ENCODE measurements around the gene AGPS. TPM values are rescaled to one million over a fixed set of nuclear protein-coding genes. Genes with fewer than 3 reads are reported as not detected.

The AGPS gene
- total RNA-seq, 3 donors from 2014 or later = 28.2 to 30.6 (median 28.5) TPM

DNA sequence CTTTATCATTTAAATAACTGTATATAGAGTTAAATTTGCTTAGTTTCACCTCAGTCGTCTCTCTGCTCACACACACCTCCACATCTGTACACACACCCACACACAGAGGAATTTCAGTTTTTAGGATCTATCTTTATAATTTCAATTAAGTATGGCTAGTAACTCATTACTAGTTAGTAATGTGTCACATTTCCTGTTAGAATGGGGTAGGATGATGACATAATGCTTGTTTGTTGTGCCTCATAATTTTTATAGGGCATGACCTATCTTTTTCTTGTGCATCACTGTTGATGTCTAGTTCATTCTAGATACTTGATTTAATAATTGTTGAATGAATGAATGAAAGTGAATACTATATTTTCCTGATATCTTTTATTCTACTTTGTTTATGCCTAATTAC, 108.6 kb downstream of the AGPS start:
- intact Hi-C loops (cut with DNase I; ENCODE audit: low total_unique reads) = no loop called here

DNA sequence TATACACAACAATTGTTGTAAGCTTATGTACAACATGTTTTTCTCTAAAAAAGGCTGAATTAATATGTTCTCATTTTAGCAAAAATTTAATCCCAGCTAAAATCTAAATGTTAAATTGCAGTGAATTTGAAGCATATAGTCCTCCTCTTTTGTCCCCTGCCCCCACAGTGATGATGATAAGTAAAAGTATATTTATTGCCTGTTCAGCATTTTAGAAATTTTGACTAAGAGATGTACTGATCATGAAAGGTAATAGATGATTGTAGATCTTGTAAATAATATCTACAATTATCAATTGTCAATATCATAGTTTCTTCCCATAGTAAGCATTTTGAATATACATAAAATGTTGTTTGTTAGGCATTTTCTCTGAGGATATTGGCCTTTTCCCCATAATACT, 113.9 kb downstream of the AGPS start:
- Histone ChIP-seq H3K27ac (no peak overlapping the region), H3K4me3 (no peak overlapping the region), H3K27me3 (no peaks in the 10 kb centered on the region), H3K36me3 (no peaks in the 10 kb centered on the region), H3K9me3 (no peaks in the 10 kb centered on the region), H3K4me1 (no peaks in the 10 kb centered on the region)
- intact Hi-C loops (cut with DNase I; ENCODE audit: low total_unique reads) = no loop called here
- TF ChIP-seq POLR2A (IDR thresholded peaks at IDR 0.05) (no peak), CTCF (IDR thresholded peaks at IDR 0.05) (no peak), POLR2AphosphoS5 (IDR thresholded peaks at IDR 0.05) (no peak)
- DNase-seq (ENCODE audit: low spot score in 2 of 2) = no peak

More for the DNA sequence above, 108.6 kb downstream of the AGPS start:
- H3K9me3 ChIP-seq = no peaks in the 10 kb centered on the region
- H3K36me3 ChIP-seq = no peaks in the 10 kb centered on the region
- DNase-seq (ENCODE audit: low spot score in 2 of 2) = no peak
- no peaks in the 10 kb centered on the region for H3K27me3 ChIP-seq
- TF ChIP-seq POLR2A (IDR thresholded peaks at IDR 0.05) (no peak), POLR2AphosphoS5 (IDR thresholded peaks at IDR 0.05) (no peak), CTCF (IDR thresholded peaks at IDR 0.05) (no peak)
- H3K4me3 ChIP-seq = no peak overlapping the region
- H3K27ac ChIP-seq = no peak overlapping the region
- H3K4me1 ChIP-seq = no peaks in the 10 kb centered on the region

- intact Hi-C loops (cut with DNase I; ENCODE audit: low total_unique reads) = no loop called here
- no peak overlapping the region for H3K4me3 ChIP-seq
- no peaks in the 10 kb centered on the region for H3K9me3 ChIP-seq
- H3K36me3 ChIP-seq = no peaks in the 10 kb centered on the region
- H3K27ac ChIP-seq = no peak overlapping the region
- no peaks in the 10 kb centered on the region for H3K27me3 ChIP-seq
- DNase-seq (ENCODE audit: low spot score in 2 of 2) = no peak
- H3K4me1 ChIP-seq = no peaks in the 10 kb centered on the region
- TF ChIP-seq POLR2AphosphoS5 (IDR thresholded peaks at IDR 0.05) (no peak), POLR2A (IDR thresholded peaks at IDR 0.05) (no peak), CTCF (IDR thresholded peaks at IDR 0.05) (no peak)
Measured at GRCh38 chr2:177506998-177507397, 114.4 kb downstream of the AGPS start.

DNA sequence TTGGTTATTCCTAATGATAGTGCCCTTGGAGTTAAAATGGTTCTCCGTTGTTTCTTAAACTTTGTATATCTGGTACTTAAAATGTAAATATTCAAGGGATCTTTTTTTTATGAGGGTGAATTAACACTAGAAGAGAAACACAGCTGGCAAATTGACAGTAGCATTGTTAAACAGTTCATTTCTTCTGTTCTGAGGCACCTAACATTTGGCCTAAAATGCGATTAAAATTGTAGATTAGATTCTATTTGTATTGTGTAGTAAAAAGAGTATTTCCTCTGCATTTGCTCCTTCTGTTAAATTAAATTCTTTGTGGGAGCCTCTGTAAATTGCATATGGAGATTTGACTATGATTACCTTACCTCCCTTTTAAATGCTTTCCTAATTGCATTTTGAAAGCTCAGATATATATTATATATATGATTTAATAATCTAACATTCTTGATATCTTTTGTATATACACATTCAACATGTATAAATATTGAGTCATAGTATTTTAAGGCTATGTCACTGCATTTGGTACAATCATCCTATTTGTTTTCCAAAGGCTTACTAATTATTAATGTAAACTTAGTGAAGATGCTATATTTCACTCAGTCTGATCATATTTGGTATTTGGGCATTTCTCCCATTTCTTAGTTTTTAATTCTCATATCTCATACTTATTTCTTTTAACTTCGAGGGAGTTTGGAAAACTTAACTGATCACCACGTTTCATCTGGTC, 124.4 kb downstream of the AGPS start:
- TF ChIP-seq CTCF (IDR thresholded peaks at IDR 0.05) = no peak
- TF ChIP-seq POLR2AphosphoS5 (IDR thresholded peaks at IDR 0.05) = no peak
- TF ChIP-seq POLR2A (IDR thresholded peaks at IDR 0.05) = no peak
- H3K4me1 ChIP-seq = no peaks in the 10 kb centered on the region
- H3K36me3 ChIP-seq = no peaks in the 10 kb centered on the region
- no peak overlapping the region for H3K4me3 ChIP-seq
- no peak overlapping the region for H3K27ac ChIP-seq
- no peak for DNase-seq (ENCODE audit: low spot score in 2 of 2)
- intact Hi-C loops (cut with DNase I; ENCODE audit: low total_unique reads) = no loop called here
- no peaks in the 10 kb centered on the region for H3K9me3 ChIP-seq
- no peaks in the 10 kb centered on the region for H3K27me3 ChIP-seq

DNA sequence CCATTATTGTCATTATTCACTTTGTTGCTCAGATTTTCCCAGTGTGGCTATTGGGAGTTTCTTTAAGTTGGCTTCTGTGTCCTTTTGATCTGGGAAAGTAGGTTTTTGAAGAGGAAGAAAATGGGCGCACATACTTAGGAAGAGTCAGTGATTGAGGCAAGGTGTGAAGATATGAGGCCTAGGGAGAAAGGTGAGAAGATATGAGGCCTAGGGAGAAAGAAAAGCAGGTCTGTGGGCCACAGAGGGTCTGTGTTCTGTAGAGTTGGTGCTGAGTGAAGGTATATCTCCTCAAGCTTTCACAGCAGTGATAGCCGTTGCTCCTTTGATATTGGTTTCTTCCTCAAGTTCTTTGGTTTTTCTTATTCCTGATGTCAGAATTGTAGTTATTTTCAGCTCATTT, 126.2 kb downstream of the AGPS start:
- no peak for DNase-seq (ENCODE audit: low spot score in 2 of 2)
- no peaks in the 10 kb centered on the region for H3K27me3 ChIP-seq
- H3K4me3 ChIP-seq = no peak overlapping the region
- no peak overlapping the region for H3K27ac ChIP-seq
- no peaks in the 10 kb centered on the region for H3K9me3 ChIP-seq
- H3K4me1 ChIP-seq = no peaks in the 10 kb centered on the region
- TF ChIP-seq POLR2A (IDR thresholded peaks at IDR 0.05) = no peak
- TF ChIP-seq CTCF (IDR thresholded peaks at IDR 0.05) = no peak
- no peak for TF ChIP-seq POLR2AphosphoS5 (IDR thresholded peaks at IDR 0.05)
- H3K36me3 ChIP-seq = no peaks in the 10 kb centered on the region
- intact Hi-C loops (cut with DNase I; ENCODE audit: low total_unique reads) = no loop called here
